A549 (cell line): ENCODE measurements around the gene SHISAL1.

Experiments used
- BHLHE40 ChIP-seq: IDR thresholded peaks from 2 replicates; pipeline ENCODE4 v1.6.1; 2012; ENCODE audit warnings: low read depth, low read length, inconsistent platforms
- CHD4 ChIP-seq: fragments of 200-600 bp; sonication (generic); IDR thresholded peaks from 2 replicates; pipeline ENCODE4 v1.6.1; 2016; ENCODE audit warnings: antibody characterized with exemption, mild to moderate bottlenecking, borderline replicate concordance
- FOSL2 ChIP-seq, 2 experiments: fragments of 450-650 bp in 1 of 2; fragments of >200 bp in 1 of 2; sonication (Bioruptor Twin) in 1 of 2; formaldehyde crosslinking; IDR thresholded peaks; 2 replicates each; pipeline versions ENCODE4 v1.5.0 to v1.6.1; 2016 to 2020; ENCODE audit warnings: mild to moderate bottlenecking in 1 of 2, moderate library complexity in 1 of 2
- GATA3 ChIP-seq: IDR thresholded peaks from 2 replicates; pipeline ENCODE4 v1.6.1; 2012; ENCODE audit warnings: borderline replicate concordance
- NPAS2 ChIP-seq: fragments of 250-450 bp; sonication (Bioruptor Pico); IDR thresholded peaks from 2 replicates; pipeline ENCODE4 v1.8.0; 2022; ENCODE audit warnings: mild to moderate bottlenecking, moderate library complexity, borderline replicate concordance
- POLR2A ChIP-seq: IDR thresholded peaks from 2 replicates; pipeline ENCODE4 v1.6.1; 2012; ENCODE audit warnings: mild to moderate bottlenecking, low read length
- TF ChIP-seq, protein P1 (sequence below): fragments of >200 bp; sonication (Bioruptor Twin); formaldehyde crosslinking; IDR thresholded peaks from 3 replicates; pipeline ENCODE4 v1.5.1; 2016

DNA sequence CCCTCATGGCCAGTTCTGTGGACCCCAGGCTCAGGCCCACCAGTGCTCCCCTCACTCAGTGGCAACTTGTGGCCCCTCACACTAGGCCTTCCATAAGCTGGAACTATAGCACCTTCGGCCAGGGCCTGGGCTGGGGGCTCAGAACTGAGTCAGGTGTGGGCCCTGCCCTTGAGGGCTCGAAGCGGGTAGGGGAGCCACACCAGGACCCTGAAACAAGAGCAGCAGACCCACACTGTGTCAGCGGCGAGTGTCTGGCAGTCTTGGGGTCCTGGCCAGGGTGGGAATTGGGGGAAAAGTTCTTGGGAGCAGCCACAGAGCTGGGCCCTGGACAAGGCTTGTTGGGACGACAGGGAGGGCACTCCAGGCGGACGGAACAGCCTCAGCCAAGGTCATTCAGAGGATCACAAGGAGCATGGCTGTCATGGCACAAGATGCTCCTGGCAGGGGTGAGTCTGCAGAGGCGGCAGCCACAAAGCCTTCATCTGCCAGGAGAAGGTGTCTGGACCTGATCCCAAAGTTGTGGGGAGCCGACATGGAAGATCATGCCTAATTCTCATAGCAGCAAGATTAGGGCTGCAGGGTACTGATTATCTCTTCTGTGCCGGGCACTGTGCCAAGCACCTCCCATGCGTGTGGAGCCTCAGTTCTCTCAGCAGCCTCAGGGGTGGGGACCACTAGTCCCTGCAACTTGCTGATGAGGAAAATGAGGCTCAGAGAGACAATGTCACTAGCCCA, 50.7 kb downstream of the SHISAL1 start:
- TF ChIP-seq FOSL2 (IDR thresholded peaks at IDR 0.05), result no peak
- no peak for TF ChIP-seq FOSL2 (CRISPR knock-in tag; IDR thresholded peaks at IDR 0.05)
- TF ChIP-seq, protein P1, sequence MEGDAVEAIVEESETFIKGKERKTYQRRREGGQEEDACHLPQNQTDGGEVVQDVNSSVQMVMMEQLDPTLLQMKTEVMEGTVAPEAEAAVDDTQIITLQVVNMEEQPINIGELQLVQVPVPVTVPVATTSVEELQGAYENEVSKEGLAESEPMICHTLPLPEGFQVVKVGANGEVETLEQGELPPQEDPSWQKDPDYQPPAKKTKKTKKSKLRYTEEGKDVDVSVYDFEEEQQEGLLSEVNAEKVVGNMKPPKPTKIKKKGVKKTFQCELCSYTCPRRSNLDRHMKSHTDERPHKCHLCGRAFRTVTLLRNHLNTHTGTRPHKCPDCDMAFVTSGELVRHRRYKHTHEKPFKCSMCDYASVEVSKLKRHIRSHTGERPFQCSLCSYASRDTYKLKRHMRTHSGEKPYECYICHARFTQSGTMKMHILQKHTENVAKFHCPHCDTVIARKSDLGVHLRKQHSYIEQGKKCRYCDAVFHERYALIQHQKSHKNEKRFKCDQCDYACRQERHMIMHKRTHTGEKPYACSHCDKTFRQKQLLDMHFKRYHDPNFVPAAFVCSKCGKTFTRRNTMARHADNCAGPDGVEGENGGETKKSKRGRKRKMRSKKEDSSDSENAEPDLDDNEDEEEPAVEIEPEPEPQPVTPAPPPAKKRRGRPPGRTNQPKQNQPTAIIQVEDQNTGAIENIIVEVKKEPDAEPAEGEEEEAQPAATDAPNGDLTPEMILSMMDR, result no peak
- TF ChIP-seq GATA3, result no peak
- TF ChIP-seq NPAS2, result no peak
- no peak for TF ChIP-seq POLR2A
- no peak for TF ChIP-seq BHLHE40
- no peak for TF ChIP-seq CHD4
